Limb (tissue), 2 donors: ENCODE results near the gene MX1.

ENCODE experiments used
- DNase-seq, 2 donors: peaks; one replicate each; pipeline ENCODE4 v3.0.0-alpha.2; 2016; ENCODE audit errors: extremely low spot score in 2 of 2

Gene MX1

GRCh38 chr21:41489329-41489728, 63.3 kb downstream of the MX1 start:
- no peak for DNase-seq

DNA sequence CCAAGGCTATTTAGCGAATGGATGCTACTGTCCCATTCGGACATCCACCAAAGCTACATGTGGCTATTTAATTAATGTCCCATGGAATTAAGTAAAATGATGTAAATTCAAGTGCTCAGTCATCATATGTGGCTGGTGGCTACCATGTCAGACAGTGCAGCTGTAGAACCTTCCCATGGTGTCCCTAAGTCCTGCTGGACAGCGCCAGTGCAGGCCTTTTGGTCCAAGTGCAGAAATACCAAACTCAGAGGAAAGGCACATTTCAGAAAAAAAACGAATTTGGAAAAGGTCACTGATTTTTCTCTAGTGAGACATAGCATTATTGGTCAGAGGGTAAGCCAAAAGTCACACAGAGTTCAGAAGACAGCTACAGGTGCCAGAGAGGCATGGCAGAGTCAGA, 64.3 kb downstream of the MX1 start:
- DNase-seq: no peak

- no peak for DNase-seq
These were observed 65.4 kb downstream of the MX1 start for GRCh38 chr21:41491412-41491811.

DNA sequence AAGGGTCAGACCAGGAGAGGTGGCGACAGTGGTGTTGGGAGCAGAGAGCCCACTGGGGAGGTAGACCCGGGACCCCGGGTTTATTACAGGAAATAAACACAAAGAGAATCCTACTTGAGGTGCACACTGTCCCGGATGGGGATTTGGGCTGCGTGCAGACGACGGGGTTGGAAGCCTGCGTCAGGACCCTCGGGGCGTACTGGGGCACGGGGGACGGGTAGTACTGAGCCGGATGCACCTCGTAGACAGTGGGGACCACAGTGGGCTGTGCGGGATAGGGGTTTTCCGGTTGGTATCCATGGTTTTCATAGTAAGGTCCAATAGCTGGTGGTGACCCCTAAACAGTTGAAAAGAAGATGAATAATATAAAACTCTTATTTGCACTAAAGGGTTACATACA, 68.2 kb downstream of the MX1 start:
- DNase-seq: no peak

DNA sequence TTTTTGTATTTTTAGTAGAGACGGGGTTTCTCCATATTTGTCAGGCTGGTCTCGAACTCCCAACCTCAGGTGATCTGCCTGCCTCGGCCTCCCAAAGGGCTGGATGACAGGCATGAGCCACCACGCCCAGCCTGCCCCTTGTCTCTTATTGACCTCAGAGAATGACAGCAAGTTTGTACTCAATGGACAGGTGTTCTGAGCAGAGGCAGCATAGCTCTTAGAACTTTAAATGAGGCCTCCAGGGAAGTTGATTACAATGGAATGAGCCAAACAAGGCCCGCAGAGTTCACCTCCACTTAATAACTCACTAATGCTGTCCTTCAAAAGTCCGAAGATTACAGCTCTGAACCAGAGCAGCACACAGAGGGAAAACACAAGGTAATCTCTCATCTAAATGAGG, 71.0 kb downstream of the MX1 start:
- no peak for DNase-seq

DNA sequence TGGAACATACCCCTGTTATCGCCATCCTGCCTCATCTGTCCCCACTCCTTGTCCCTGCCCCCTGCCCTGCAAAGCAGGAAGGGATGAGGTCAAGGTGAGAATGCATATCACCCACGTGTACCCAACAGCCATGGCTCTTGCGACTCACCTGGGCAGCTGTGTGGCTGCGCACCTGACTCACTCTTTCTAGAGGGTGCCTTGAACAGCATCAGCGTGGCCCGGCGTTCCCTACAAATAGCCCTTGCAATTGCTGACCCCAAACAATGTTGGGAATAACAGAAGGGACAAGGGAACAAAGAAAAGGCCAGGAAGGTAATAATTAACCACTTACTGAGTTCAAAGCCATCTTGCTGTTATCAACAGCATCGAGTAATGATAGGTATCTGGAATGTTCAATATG, 71.7 kb downstream of the MX1 start:
- no peak for DNase-seq

GRCh38 chr21:41499920-41500319, 73.9 kb downstream of the MX1 start:
- DNase-seq: no peak

DNA sequence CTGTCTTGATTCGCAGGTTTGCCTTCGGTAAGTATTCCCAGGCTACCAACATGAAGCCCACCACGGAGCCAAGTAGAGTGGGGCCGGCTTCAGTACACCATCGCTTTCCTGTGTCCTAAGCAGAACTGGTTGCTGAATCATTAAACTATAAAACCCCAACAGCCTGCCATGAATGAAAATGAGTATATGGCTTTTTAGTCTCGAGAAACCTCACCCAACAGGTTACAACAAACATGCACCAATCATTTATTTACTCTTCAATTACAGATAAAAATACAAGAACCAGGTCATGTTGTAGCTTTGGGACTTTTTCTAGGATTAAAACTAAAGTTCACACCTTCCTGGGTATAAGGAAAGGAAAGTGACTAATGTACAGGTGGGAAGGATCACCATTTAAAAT, 74.3 kb downstream of the MX1 start:
- DNase-seq: no peak

- DNase-seq: no peak
These were observed 74.9 kb downstream of the MX1 start for GRCh38 chr21:41500931-41501381.

- no peak for DNase-seq
These were observed 75.9 kb downstream of the MX1 start for GRCh38 chr21:41501919-41502318.

DNA sequence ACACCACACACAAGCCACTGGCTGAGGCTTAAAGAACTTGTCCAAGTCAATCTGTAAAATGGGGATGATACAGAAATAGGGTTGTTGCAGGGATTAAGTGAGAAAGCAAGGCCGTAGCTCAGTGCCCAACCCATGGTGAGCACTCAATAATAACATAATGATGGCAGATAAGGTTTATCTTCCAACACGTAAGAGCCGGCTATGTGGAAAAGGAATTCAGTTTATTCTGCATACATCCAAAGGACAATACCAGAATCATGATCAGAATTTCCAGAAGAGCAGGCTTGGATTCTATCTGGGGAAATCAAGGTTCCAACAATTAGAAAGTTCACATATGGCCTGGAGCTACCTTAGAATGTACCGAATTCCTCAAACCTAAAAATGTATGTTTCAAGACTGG, 77.3 kb downstream of the MX1 start:
- no peak for DNase-seq

DNA sequence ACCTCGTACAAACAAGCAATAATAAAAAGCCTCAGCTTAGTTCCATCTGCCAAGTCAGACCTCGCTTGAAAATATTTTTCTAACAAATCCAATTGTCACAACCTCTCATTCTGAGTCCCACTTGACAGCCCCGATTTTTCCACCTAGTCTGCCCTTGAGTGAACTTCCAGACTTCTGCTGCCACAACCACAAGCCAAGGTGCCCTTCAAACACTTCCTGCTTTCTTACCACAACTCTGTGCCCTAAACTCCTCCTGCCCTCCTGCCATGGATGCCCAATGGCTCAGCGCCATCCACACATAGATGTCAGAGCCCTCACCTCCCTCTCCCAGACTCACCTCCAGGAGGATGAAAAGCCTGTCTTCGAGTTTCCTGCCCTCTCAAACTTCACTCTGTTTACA, 78.0 kb downstream of the MX1 start:
- DNase-seq: no peak

DNA sequence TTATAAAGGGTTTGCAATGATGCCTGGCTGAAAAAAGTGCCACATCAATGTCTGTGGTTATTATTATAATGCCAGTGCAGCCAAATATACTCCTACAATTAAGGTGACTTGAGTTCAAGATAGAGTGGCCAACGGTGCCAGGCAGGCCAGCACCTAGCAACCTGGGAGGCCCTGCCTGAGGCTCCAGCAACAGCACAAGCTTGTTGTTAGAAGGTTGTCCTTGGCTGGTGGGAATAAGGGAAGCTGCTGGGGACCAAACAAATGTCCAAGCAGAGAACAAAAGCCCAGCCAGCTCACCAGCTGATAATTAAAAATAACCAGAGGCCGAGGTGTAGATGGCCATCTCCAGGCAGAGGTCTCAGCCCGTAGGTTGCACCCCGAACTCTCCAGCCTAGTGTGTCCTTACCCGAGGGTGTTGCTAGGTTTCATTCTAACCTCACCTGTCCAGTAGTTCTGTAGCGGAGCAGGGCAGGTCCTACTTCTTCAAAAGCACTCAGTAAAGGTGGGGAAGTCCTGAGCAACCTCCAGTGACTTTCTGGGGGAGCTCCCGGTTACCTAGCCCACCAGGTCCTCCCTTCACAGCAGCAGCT, 80.1 kb downstream of the MX1 start:
- no peak for DNase-seq

DNA sequence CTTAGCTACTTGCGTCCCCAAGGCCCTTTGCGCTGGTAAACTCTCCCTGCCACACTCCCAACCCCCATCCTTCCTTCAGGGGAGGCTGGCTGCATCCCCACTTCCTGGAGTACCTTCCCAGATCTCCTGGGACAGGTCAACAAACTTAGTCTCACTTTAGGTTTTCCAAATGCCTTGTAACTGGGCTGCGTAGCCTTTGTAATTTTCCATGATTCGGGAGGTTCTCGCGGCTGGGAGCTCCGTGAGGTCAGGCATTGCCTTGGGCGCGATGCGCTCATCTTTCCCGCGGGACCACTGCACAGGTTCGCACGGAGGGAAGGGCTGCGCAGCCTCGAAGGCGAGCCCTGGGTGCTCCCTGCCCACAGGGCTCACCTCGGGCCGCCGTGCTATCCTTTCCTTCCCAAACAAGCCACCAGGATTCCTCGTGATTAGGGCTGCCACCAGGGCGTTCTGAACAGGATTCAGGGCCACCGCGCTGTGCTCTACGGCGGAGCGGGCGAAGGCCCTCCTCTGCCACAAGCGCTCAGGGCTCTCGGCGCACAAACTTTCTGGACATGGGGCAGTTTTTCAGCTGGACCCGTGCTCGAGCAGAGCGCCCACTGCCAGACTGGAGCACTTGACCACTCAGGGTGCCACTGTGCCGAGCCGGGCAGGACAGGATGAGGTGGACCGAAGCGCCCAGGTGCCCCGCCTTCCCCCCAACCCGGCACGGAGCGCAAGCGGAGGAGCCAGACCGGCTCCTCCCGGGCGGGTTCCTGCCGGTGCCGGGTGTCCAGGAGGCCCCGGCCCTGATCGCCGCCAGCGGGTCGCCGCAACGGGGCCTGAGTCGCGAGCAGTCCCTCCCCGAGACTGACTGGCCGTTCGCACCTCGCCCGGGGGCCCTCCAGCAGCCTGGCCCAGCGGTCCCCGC, 80.8 kb downstream of the MX1 start:
- peak in 1 of 2 donors; percentile 48 for DNase-seq

DNA sequence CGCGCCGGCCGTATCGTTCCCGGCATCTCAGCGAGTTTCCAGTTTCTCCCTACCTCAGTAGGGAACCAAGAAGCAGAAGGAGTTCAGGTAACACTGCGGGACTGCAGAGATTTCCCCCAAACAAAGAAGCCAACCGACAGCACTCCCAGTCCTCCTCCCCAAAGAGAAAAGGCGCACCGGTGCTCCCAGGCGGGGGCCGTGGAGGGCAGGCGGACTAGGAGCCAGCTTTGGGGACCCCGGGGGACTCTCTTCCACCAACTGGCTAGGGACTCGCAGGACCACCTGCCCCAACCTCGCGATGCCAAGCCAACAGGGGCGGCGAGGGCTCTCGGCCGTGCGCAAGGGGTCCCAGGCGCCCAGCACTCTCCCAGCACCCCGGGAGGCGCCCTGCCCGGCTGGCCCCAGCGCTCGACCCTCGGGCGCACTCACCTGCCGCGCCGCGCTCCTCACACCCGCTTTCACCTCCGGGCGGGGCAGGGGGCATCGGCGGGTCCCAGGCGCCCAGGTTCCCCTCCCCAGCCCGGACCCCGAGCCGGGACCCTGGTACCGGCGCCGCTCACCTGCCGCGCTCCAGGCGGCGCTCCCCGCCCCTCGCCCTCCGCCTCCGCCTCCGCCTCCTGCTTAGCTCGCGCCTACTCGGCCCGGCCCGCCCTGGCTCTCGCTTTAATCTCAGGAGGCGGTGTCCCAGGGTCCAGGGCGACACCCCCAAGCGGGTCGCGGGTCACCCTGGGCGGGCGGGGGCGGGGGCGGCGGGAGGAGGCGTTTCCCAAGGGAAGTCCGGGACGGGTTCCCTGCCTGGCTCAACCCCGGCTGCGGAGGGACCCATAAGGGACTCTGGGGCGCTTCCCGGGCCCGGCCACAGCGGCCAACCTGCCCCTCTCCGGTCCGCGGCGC, 81.7 kb downstream of the MX1 start, which contains the start of gene TMPRSS2:
Gene TMPRSS2, minus strand, starts transcription at position 638 of the 894 bp plus-strand sequence. CDS start 10,025 bp downstream, outside the sequence.
- DNase-seq: peak in 1 of 2 donors; percentile 53

DNA sequence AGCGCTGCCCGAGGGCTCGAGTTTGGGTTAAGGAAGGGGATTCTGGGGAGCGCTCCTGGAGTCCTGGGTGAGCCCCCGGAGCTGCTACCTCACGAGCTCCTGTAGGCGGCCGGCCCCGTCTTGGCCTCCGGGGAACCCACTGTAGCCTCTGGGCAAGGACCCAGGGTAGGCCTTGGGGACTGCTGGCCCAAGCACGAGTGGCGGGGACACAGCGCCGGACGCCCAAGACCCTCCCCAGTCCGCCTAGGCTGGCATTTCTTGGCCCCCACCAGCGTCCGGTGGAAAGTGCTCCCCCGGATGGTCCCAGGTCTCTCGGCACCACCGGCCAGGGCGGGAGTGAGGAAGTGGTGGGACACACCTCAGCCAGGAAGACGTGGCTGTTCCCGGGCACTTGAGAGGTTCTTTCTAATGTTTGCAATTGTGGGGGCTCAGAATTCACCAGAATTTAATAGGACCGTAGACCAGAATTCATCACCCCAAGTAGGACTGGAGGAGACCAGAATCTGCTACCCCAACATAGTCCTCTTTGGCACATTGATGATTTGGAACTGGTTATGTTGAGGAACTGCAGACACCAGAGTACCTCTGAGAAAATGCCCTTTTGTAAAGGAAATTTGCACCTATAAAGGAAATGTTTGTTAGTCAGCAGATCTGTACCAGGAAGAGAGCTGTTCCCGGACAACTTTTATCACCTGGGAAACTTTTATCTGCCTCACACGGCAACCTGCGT, 82.5 kb downstream of the MX1 start:
- no peak for DNase-seq
